Hematopoietic multipotent progenitor cell treated with erythropoietin and hydrocortisone succinate and interleukin-3 and kit ligand, for 6 days (in vitro differentiated cells): ENCODE data around the gene NRN1L.
"Not testable (repeated sequence)": the region's sequence is repeated elsewhere in the genome, so short reads cannot be mapped to it uniquely, and the experiment has no call there.

Experiments used
- DNase-seq: peaks from one replicate; pipeline ENCODE4 v3.0.0-alpha.2; 2015

The NRN1L gene

DNA sequence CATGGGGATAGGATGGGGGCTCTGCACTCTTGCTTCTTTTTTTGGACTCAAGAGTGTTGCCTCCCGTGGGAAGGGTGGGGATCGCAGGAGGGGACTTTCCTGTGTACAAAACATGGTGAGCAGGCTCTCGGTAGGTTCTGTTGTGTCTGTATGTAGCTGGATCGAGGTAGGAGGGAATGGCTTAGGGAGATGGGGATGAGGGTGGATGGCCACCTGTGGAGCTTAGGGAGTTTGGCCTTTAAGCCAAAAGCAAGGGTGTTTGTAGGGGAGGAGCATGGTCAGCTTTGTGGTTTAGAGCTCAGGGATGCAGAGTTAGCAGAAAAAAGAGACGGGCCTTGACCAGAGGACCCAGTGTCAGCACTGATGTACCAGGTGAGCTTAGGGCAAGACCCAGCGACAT is 22.8 kb upstream of the NRN1L start:
- DNase-seq: no peak

- no peak for DNase-seq
Measured at GRCh38 chr16:67862623-67863583, 21.8 kb upstream of the NRN1L start.

DNA sequence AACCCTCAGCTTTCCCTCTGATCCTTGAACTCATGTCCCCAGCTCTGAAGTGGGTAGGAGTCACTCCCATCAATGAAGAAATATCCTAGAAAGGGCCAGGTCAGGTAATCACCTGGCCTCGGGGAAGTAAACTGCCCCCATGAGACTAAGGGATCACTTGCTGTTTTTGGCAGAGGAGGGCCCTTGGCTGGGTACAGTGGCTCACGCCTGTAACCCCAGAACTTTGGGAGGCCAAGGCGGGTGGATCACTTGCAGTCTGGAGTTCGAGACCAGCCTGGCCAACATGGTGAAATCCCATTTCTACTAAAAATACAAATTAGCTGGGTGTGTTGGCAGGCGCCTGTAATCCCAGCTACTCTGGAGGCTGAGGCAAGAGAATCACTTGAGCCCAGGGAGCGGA is 20.6 kb upstream of the NRN1L start:
- not testable (repeated sequence) for DNase-seq

GRCh38 chr16:67864594-67864993 is 20.1 kb upstream of the NRN1L start:
- DNase-seq: no peak

DNA sequence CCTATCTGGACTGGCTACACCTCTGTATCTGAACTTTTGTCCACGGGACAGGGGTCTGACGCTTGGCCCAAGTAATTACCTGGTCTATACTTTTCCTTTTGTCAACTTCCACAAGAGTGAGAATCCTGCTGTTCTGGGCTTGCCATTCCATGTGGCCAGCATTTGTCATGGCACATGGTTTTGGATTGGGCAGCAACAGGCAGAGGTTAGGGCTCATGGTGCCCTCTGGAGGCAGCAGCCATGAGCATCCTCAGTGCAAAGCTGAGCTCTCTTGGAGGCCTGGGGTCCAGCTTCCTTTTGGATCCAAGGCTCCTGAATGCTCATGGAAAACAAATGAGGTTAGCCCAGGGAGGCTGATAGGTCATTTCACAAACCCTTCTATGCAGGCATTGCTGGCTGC is 19.4 kb upstream of the NRN1L start:
- DNase-seq: peak; percentile 75

DNA sequence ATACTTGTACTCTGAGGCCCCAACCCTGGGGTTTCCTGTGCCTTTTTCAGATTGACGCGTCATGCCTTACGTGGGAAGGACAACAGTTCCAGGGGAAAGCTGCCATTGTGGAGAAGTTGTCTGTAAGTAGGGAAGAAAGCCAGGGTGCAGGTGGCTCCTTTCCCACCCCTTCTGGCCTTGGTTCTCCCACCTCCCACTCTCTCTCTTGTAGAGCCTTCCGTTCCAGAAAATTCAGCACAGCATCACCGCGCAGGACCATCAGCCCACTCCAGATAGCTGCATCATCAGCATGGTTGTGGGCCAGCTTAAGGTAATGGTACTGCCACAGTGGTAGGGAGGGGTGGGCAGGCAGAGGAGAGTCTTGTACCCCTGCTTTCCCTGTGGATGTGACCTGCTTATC is 16.4 kb upstream of the NRN1L start:
- no peak for DNase-seq

DNA sequence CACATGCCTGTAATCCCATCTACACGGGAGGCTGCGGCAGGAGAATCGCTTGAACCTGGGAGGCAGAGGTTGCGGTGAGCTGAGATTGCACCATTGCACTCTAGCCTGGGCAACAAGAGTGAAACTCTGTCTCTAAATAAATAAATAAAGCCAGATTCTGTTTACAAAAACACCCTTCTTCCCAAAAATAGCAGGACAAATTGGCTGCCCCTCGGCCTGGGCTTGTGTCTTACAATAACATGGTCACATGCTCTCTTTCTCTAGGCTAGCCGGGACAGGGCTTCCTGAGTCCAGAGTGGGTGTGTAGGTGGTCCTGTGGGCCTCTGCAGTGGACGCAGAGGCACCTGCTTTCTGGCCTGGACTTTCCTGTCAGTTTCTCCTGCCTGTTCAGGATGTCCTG is 15.0 kb upstream of the NRN1L start:
- DNase-seq: no peak

GRCh38 chr16:67871256-67871655 is 13.4 kb upstream of the NRN1L start:
- no peak for DNase-seq

DNA sequence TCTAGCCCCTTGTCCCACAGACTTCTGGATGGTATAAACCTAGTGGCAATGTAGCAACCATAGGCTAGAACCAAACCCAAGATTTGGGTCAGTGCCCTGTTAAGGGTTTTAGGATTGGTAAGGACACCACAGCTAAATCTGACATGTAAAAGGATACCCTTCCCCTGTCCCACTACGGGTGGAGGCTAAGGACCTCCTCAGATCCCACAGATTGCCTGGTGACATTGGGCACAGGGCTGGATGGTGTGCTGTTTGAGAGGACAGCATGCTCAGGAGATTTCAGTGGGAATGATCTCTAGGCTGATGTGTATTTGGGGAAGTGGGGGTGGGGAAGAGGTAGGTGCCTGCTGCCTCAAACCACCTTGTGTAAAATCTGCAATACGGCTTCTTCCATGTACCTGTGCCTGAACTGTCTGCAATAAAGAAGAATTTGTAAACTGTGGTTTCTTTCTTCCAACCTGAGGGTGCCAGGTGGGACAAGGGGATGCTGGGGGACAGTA is 12.5 kb upstream of the NRN1L start:
- peak; percentile 20 for DNase-seq

- DNase-seq: peak; percentile 90
Measured at GRCh38 chr16:67872631-67873434, 11.9 kb upstream of the NRN1L start, which contains the start of gene EDC4. TSS of gene EDC4 (plus strand) at chr16:67873052. CDS start at chr16:67873262, 210 bp downstream.

- DNase-seq: peak; percentile 47
Measured at GRCh38 chr16:67873435-67874370, 11.0 kb upstream of the NRN1L start.

GRCh38 chr16:67874372-67874771 is 10.3 kb upstream of the NRN1L start:
- DNase-seq: peak; percentile 13

DNA sequence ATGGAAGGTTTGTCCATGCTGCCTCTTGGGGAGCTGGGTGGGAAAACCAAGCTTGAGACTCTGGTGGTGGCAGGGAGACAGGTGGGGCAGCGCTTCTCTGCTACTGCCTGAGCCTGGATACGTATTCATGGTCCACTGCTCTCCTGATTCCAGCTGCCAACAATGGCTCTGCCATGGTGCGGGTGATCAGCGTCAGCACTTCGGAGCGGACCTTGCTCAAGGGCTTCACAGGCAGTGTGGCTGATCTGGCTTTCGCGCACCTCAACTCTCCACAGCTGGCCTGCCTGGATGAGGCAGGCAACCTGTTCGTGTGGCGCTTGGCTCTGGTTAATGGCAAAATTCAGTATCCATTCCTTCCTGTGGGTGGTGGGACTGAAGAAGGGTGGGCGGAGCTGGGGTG is 7.6 kb upstream of the NRN1L start:
- DNase-seq: no peak

DNA sequence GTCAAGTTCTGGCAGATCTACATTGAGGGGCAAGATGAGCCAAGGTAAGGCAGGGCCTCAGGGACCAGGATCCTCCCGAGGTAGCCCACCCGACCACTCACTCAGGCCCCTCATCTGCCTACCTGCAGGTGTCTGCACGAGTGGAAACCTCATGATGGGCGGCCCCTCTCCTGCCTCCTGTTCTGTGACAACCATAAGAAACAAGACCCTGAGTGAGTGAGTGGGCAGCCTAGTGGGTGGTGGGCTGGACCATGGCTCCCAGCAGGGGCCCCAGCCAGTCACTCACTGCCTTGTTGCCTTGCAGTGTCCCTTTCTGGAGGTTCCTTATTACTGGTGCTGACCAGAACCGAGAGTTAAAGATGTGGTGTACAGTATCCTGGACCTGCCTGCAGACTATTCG is 6.5 kb upstream of the NRN1L start:
- no peak for DNase-seq

DNA sequence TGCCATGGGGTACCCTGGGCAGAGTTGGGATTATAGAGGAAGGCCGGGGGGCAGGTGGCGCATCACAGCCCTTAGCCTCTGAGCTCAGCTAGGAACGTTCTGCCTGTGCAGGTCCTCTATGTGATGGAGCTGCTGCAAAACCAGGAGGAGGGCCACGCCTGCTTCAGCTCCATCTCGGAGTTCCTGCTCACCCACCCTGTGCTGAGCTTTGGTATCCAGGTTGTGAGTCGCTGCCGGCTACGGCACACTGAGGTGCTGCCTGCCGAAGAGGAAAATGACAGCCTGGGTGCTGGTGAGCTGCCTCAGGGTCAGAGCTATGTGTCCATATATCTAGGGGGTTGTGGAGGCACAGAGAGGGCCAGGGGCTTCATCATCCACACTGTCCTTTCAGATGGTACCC is 5.8 kb upstream of the NRN1L start:
- DNase-seq: no peak

- DNase-seq: no peak
Measured at GRCh38 chr16:67879462-67879861, 5.2 kb upstream of the NRN1L start.

GRCh38 chr16:67879936-67880335 is 4.7 kb upstream of the NRN1L start:
- no peak for DNase-seq

DNA sequence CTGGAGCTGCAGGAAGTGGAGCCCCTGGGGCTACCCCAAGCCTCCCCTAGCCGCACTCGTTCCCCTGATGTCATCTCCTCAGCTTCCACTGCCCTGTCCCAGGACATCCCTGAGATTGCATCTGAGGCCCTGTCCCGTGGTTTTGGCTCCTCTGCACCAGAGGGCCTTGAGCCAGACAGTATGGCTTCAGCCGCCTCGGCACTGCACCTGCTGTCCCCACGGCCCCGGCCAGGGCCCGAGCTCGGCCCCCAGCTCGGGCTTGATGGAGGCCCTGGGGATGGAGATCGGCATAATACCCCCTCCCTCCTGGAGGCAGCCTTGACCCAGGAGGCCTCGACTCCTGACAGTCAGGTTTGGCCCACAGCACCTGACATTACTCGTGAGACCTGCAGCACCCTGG is 4.1 kb upstream of the NRN1L start:
- no peak for DNase-seq

DNA sequence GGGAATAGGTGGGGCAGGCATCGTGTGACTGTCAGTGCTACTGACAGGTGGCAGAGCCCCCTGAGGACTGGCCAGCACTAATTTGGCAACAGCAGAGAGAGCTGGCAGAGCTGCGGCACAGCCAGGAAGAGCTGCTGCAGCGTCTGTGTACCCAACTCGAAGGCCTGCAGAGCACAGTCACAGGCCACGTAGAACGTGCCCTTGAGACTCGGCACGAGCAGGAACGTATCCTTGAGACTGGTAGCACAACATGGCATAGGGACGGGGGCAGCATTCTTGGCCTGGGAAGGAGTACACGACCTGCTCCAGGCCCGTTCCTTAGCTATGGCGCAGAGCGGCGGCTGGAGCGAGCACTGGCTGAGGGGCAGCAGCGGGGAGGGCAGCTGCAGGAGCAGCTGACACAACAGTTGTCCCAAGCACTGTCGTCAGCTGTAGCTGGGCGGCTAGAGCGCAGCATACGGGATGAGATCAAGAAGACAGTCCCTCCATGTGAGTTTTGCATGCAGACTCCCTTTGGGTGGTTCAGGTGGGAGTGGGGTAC is 3.0 kb upstream of the NRN1L start:
- DNase-seq: no peak

- DNase-seq: no peak
Measured at GRCh38 chr16:67882374-67883145, 2.1 kb upstream of the NRN1L start.

DNA sequence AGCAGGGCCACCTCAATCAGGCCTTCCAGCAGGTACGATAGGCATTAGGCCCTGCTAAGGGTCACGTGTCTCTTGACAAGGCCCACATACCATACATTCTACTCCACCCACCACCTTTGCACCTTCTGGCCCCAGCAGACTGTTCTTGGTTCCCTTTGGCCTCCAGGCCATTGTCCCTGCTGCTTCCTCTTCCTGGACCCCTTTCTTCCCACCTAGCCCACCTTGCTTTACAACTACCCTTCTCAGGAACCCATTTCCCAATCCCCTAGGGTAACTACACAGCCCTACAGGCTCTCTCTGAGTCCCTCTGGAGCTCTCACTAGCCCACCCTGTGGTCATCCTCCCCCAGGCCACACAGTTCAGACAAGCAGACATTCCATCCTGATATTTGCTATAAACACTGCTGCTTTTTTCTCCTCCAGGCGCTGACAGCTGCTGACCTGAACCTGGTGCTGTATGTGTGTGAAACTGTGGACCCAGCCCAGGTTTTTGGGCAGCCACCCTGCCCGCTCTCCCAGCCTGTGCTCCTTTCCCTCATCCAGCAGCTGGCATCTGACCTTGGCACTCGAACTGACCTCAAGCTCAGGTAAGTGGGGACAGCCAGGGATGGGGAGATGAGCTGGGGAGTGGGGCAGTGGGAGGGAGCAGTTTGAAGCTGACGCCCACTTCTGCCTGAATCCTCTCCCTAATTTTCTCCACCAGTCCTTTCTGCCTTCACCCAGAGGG is 1.4 kb upstream of the NRN1L start:
- DNase-seq: no peak
